Measurements from ENCODE around the gene MST1.

Gene MST1

GRCh38 chr3:49654955-49655556 is 34.2 kb downstream of the MST1 start:
- DNase-seq, result no peak

- DNase-seq, result no peak
These were observed 35.0 kb downstream of the MST1 start for GRCh38 chr3:49654176-49654825.

GRCh38 chr3:49653621-49654020 is 35.7 kb downstream of the MST1 start:
- DNase-seq, result no peak

GRCh38 chr3:49652903-49653415 is 36.3 kb downstream of the MST1 start:
- no peak for DNase-seq

GRCh38 chr3:49652218-49652902 is 36.9 kb downstream of the MST1 start:
- DNase-seq, result no peak

GRCh38 chr3:49650637-49651036 is 38.6 kb downstream of the MST1 start:
- no peak for DNase-seq

GRCh38 chr3:49650177-49650576 is 39.1 kb downstream of the MST1 start:
- no peak for DNase-seq

GRCh38 chr3:49649576-49649975 is 39.7 kb downstream of the MST1 start:
- DNase-seq, result no peak

GRCh38 chr3:49648354-49649019 is 40.8 kb downstream of the MST1 start:
- no peak for DNase-seq

GRCh38 chr3:49647741-49648140 is 41.5 kb downstream of the MST1 start:
- DNase-seq, result no peak

- no peak for DNase-seq
These were observed 43.0 kb downstream of the MST1 start for GRCh38 chr3:49646236-49646635.

- no peak for DNase-seq
These were observed 44.6 kb downstream of the MST1 start for GRCh38 chr3:49644684-49645083.

- DNase-seq, result no peak
These were observed 46.5 kb downstream of the MST1 start for GRCh38 chr3:49642708-49643145.

GRCh38 chr3:49641921-49642707 is 47.2 kb downstream of the MST1 start:
- DNase-seq, result no peak

- no peak for DNase-seq
These were observed 48.0 kb downstream of the MST1 start for GRCh38 chr3:49641292-49641691.

GRCh38 chr3:49639551-49639950 is 49.7 kb downstream of the MST1 start:
- no peak for DNase-seq

GRCh38 chr3:49638445-49638844 is 50.8 kb downstream of the MST1 start:
- DNase-seq, result no peak

GRCh38 chr3:49636883-49637609 is 52.2 kb downstream of the MST1 start:
- DNase-seq, result no peak

- DNase-seq, result no peak
These were observed 54.5 kb downstream of the MST1 start for GRCh38 chr3:49634736-49635135.
